ENCODE data around the gene JMJD1C. TPM values are rescaled to one million over a fixed set of nuclear protein-coding genes. Genes with fewer than 3 reads are reported as not detected.

The JMJD1C gene
- total RNA-seq, 1 experiment from 2014 or later: 66.3 TPM

DNA sequence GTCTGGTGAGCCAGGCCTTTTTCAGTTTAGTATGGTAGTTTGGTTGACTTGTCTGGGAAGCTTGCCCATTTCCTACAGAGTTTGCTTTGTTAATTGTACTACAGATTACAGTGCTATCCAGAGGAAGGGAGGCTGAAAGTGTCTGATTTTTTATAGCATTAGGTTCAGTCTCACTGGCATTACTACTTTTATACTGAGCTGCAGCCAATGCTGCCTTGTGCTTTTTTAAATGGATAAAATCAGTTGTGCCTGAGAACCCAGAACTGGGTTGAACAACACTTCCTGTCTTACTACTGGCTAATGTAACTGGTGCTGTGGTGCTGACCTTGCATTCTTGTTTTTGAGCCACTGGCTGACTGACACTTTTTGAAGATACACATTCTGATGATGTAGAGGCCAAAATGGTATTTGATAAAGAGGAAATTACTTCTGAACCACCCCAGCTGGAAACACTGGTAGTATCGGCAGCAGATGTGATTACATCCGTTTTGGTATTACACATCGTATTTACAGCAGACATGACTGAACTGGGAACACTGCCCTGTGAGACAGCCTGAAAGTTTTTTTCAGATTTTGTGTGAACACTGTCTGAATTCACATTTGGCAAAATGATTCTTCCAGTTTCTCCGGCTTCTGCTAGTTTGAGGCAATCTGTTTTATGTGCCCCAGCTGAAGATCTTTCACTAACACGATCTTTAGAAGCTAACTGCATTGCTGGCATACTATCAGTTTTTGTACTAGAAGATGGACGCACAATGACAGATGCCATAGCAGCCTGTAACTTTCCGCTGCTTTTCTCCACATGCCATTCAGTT is 258.6 kb downstream of the JMJD1C start:
- Histone ChIP-seq H3K9ac (ENCODE audit: low read length) (no peak overlapping the region), H2AFZ (ENCODE audit: low read depth, low read length, poor library complexity, severe bottlenecking) (no peak overlapping the region), H3K27ac (ENCODE audit: low read depth, low read length) (no peak overlapping the region), H3K79me2 (ENCODE audit: insufficient read depth, low read length) (peaks cover 41% of the 10 kb centered on the region), H3K9me3 (ENCODE audit: control insufficient read depth in 1 of 2, insufficient read depth in 1 of 2, low read depth in 1 of 2, low read length in 2 of 2) (no peaks in the 10 kb centered on the region), H3K27me3 (ENCODE audit: insufficient read depth, low read length) (no peaks in the 10 kb centered on the region), H4K20me1 (ENCODE audit: insufficient read depth) (no peaks in the 10 kb centered on the region; the same call in none of the 2 replicates), H3K4me2 (ENCODE audit: low read length) (no peak overlapping the region), H3K4me3 (replicated peaks in 1 of 2; ENCODE audit: low read depth in 1 of 2, low read length in 2 of 2) (no peak overlapping the region), H3K36me3 (ENCODE audit: control insufficient read depth in 1 of 2, insufficient read depth in 2 of 2, low read length in 2 of 2) (peaks cover 10 to 13% of the 10 kb centered on the region in 2 experiments; a peak in 3 of 4 replicates), H3K4me1 (ENCODE audit: control insufficient read depth in 1 of 2, insufficient read depth in 2 of 2, low read length in 2 of 2) (no peaks in the 10 kb centered on the region), H3K9me2 (ENCODE audit: insufficient read depth) (no peaks in the 10 kb centered on the region)
- ChIA-PET RAD21 (ENCODE audit: low non-redundant PET in 1 of 2, low total read pairs in 2 of 2, uncharacterized antibody in 2 of 2, unreplicated experiment in 2 of 2) (no interaction called here), POLR2A (no interaction called here), CTCF (interaction anchor here (1.1 kb wide), 1 partner anchor 513 kb away, joined by 3 read pairs; no protein-coding TSS in a partner anchor)
- DNase-seq (ENCODE audit: low read depth, low spot score): no peak
- ATAC-seq: no peak
- BruUV-seq (replicated peaks): no TSS peak
- no peak for TF ChIP-seq ZNF274 (IDR thresholded peaks at IDR 0.05; ENCODE audit: low read depth, low read length)
- TF ChIP-seq, protein P1, sequence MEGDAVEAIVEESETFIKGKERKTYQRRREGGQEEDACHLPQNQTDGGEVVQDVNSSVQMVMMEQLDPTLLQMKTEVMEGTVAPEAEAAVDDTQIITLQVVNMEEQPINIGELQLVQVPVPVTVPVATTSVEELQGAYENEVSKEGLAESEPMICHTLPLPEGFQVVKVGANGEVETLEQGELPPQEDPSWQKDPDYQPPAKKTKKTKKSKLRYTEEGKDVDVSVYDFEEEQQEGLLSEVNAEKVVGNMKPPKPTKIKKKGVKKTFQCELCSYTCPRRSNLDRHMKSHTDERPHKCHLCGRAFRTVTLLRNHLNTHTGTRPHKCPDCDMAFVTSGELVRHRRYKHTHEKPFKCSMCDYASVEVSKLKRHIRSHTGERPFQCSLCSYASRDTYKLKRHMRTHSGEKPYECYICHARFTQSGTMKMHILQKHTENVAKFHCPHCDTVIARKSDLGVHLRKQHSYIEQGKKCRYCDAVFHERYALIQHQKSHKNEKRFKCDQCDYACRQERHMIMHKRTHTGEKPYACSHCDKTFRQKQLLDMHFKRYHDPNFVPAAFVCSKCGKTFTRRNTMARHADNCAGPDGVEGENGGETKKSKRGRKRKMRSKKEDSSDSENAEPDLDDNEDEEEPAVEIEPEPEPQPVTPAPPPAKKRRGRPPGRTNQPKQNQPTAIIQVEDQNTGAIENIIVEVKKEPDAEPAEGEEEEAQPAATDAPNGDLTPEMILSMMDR (IDR thresholded peaks at IDR 0.05 in 2 of 3, conservative IDR thresholded peaks at IDR 0.05 in 1 of 3; ENCODE audit: borderline replicate concordance in 1 of 3, insufficient read depth in 1 of 3, low read depth in 2 of 3, low read length in 2 of 3): no peak
- no peak for TF ChIP-seq EZH2 (IDR thresholded peaks at IDR 0.05)
- TF ChIP-seq, protein P2, sequence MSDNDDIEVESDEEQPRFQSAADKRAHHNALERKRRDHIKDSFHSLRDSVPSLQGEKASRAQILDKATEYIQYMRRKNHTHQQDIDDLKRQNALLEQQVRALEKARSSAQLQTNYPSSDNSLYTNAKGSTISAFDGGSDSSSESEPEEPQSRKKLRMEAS (IDR thresholded peaks at IDR 0.05): no peak
- no peak for TF ChIP-seq ZFX (IDR thresholded peaks at IDR 0.05)
- no peak for TF ChIP-seq FOSL1 (IDR thresholded peaks at IDR 0.05; ENCODE audit: low read depth)
- no peak for TF ChIP-seq JUND (IDR thresholded peaks at IDR 0.05)
- no peak for TF ChIP-seq SRF (IDR thresholded peaks at IDR 0.05; ENCODE audit: low read depth)
- TF ChIP-seq, protein P3, sequence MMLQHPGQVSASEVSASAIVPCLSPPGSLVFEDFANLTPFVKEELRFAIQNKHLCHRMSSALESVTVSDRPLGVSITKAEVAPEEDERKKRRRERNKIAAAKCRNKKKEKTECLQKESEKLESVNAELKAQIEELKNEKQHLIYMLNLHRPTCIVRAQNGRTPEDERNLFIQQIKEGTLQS (IDR thresholded peaks at IDR 0.05): no peak
- TF ChIP-seq, protein P4, sequence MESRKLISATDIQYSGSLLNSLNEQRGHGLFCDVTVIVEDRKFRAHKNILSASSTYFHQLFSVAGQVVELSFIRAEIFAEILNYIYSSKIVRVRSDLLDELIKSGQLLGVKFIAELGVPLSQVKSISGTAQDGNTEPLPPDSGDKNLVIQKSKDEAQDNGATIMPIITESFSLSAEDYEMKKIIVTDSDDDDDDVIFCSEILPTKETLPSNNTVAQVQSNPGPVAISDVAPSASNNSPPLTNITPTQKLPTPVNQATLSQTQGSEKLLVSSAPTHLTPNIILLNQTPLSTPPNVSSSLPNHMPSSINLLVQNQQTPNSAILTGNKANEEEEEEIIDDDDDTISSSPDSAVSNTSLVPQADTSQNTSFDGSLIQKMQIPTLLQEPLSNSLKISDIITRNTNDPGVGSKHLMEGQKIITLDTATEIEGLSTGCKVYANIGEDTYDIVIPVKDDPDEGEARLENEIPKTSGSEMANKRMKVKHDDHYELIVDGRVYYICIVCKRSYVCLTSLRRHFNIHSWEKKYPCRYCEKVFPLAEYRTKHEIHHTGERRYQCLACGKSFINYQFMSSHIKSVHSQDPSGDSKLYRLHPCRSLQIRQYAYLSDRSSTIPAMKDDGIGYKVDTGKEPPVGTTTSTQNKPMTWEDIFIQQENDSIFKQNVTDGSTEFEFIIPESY (IDR thresholded peaks at IDR 0.05; ENCODE audit: extremely low read depth, insufficient replicate concordance, low read length): no peak
- no peak for TF ChIP-seq CEBPB (IDR thresholded peaks at IDR 0.05; ENCODE audit: low read depth)
- no peak for TF ChIP-seq POLR2AphosphoS5 (IDR thresholded peaks at IDR 0.05; ENCODE audit: low read depth, low read length)
- TF ChIP-seq, protein P5, sequence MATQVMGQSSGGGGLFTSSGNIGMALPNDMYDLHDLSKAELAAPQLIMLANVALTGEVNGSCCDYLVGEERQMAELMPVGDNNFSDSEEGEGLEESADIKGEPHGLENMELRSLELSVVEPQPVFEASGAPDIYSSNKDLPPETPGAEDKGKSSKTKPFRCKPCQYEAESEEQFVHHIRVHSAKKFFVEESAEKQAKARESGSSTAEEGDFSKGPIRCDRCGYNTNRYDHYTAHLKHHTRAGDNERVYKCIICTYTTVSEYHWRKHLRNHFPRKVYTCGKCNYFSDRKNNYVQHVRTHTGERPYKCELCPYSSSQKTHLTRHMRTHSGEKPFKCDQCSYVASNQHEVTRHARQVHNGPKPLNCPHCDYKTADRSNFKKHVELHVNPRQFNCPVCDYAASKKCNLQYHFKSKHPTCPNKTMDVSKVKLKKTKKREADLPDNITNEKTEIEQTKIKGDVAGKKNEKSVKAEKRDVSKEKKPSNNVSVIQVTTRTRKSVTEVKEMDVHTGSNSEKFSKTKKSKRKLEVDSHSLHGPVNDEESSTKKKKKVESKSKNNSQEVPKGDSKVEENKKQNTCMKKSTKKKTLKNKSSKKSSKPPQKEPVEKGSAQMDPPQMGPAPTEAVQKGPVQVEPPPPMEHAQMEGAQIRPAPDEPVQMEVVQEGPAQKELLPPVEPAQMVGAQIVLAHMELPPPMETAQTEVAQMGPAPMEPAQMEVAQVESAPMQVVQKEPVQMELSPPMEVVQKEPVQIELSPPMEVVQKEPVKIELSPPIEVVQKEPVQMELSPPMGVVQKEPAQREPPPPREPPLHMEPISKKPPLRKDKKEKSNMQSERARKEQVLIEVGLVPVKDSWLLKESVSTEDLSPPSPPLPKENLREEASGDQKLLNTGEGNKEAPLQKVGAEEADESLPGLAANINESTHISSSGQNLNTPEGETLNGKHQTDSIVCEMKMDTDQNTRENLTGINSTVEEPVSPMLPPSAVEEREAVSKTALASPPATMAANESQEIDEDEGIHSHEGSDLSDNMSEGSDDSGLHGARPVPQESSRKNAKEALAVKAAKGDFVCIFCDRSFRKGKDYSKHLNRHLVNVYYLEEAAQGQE (IDR thresholded peaks at IDR 0.05; ENCODE audit: low read depth): no peak
- TF ChIP-seq SIN3A (IDR thresholded peaks at IDR 0.05; ENCODE audit: low read depth): no peak
- TF ChIP-seq EZH2phosphoT487 (IDR thresholded peaks at IDR 0.05; ENCODE audit: borderline replicate concordance): no peak
- TF ChIP-seq CBX3 (IDR thresholded peaks at IDR 0.05; ENCODE audit: low read depth): no peak
- TF ChIP-seq SP1 (IDR thresholded peaks at IDR 0.05; ENCODE audit: low read depth): no peak
- no peak for TF ChIP-seq TCF7L2 (IDR thresholded peaks at IDR 0.05; ENCODE audit: borderline replicate concordance, extremely low read depth, insufficient read depth, insufficient read length)
- intact Hi-C loops (cut with micrococcal nuclease): no loop called here

Measured in HCT116 (cell line).